Measurements from ENCODE around the gene KRT5.
"Not testable (repeated sequence)": the region's sequence is repeated elsewhere in the genome, so short reads cannot be mapped to it uniquely, and the experiment has no call there.

Gene KRT5

GRCh38 chr12:52494100-52494499 lies 26.1 kb downstream of the KRT5 start:
- no peak for DNase-seq (ENCODE audit: low read depth)

DNA sequence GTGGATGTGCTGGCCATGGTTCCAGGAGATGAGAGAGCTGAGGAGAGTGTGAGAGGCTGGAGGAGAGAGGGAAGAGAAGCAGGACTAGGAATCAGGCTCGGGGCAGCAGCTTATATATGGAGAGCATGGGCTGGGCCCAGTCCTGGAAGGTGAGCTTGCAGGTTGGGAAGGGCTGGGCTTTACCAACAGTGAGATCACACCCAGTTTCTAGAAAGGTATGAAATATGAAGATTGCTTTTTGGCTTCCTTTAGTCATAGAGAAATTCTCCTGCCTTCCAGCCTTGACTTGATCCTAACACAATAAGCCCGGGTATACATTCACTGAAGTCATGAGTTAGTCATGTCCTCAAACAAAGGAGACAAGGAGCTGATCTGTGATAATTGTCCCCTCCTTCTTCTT lies 27.0 kb downstream of the KRT5 start, which contains the start of gene KRT6A:
Gene KRT6A (minus strand): TSS at position 86 of the 400 bp plus-strand sequence. CDS start 69 bp downstream, at position 17.
- no peak for DNase-seq (ENCODE audit: low read depth)

- not testable (repeated sequence) for DNase-seq (ENCODE audit: low read depth)
Observed at GRCh38 chr12:52492405-52492804, 27.8 kb downstream of the KRT5 start.

DNA sequence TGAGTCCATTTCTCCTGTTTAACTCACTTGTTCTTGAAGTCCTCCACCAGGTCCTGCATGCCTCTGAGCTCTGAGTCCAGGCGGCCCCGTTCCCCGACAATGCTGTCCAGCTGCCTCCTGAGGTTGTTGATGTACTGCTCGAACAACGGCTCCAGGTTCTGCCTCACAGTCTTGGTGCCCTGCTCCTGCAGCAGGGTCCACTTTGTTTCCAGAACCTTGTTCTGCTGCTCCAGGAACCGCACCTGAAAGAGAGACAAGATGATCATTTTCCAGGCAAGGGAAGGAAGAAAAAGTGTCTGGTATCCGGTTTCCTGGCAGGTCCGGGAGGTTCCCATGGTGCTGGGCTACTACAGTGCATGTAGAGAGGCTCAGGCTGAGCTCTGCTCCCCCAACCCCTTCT lies 28.7 kb downstream of the KRT5 start:
- not testable (repeated sequence) for DNase-seq (ENCODE audit: low read depth)

GRCh38 chr12:52488736-52489135 lies 31.5 kb downstream of the KRT5 start:
- DNase-seq (ENCODE audit: low read depth): no peak

DNA sequence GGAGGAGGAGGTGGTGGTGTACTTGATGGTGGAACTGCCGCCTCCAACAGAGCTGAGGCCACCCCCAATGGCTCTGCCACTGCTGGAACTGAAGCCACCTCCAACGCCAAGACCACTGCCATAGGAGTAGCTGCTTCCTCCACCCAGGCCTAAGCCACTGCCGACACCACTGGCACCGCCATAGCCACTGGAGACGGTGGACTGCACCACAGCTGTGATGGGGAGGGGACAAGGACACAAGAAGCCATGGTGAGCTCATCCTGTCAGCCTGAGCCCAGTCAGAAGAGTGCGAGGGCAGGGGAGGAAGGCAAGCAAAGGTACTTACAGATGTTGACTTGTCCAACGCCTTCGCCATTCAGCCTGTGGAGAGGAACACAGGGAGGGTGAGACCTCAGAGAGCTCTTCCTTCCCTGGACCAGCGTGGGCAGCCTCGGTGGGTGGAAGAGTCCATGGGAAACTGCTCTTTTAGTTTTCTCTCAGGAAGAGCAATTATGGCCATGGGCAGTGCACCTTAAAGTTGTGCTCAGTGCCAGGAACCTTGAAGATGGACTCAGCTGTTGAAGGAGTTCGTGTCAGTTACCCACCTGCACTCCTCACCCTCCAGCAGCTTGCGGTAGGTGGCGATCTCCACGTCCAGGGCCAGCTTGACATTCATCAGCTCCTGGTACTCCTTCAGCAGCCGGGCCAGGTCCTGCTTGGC lies 32.3 kb downstream of the KRT5 start:
- not testable (repeated sequence) for DNase-seq (ENCODE audit: low read depth)

- no peak for DNase-seq (ENCODE audit: low read depth)
Observed at GRCh38 chr12:52487211-52487610, 33.0 kb downstream of the KRT5 start.

DNA sequence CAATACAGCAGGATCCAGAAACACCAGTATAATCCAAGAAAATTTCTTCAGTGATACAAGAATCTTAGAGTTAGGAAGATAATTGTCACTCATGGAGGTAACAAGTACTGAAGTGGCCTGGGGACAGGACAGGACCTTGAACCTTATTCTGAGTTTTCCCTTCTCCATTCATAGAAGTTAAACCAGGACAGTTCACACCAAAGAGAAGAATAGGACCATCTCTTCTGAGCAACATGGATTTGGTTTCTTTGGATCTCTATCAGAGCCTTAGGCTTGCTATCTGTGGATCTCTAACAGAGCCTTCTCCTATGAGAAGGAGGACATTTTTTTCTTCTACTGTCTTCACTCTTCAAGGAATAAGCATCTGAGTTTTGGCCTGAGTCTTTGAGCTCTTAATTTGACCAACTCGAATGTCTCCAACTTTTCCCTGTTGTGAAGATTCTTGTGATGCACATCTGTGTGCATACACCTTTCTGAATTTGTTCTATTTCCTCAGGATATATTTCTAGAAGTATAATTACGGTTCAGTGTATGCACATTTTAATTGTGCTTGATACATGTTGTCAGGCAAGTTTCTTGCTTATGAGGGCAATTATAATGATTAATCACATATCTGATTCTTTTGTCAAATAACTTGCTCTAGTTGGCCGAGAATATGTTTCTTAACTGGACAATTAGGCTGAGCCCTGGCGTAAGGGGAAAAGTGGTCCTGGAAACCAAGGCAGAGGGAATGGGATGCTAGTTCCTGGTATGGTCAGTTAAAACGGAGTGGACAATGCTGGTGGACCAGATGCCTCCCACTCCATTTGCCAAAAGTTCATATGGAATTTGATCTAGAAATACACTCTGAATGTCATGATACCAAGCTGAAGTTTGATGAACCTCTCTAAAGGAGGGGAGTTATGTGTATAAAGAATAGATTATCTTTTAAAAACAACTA lies 33.8 kb downstream of the KRT5 start:
- no peak for DNase-seq (ENCODE audit: low read depth)

- no peak for DNase-seq (ENCODE audit: low read depth)
Observed at GRCh38 chr12:52480073-52480472, 40.1 kb downstream of the KRT5 start.

DNA sequence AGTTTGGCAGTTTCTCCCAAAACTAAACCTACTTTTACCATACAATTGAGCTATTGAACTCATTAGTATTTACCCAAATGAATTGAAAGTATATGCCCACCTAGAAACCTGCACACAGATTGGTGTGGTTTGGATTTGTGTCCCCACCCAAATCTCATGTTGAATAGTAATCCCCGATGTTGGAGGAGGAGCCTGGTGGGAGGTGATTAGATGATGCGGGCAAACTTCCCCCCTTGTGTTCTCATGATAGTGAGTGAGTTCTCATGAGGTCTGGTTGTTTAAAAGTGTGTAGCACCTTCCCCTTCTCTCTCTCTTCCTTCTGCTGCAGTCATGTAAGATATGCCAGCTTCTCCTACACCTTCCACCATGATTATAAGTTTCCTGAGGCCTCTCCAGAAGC lies 42.5 kb downstream of the KRT5 start:
- DNase-seq (ENCODE audit: low read depth): no peak

GRCh38 chr12:52474212-52474611 lies 46.0 kb downstream of the KRT5 start:
- no peak for DNase-seq (ENCODE audit: low read depth)

- DNase-seq (ENCODE audit: low read depth): no peak
Observed at GRCh38 chr12:52473768-52474167, 46.4 kb downstream of the KRT5 start, which contains the start of gene KRT6C. Gene KRT6C, minus strand, starts transcription at chr12:52473805. Its CDS starts 68 bp downstream, at chr12:52473737.

- DNase-seq (ENCODE audit: low read depth): no peak
Observed at GRCh38 chr12:52469853-52470252, 50.3 kb downstream of the KRT5 start.

DNA sequence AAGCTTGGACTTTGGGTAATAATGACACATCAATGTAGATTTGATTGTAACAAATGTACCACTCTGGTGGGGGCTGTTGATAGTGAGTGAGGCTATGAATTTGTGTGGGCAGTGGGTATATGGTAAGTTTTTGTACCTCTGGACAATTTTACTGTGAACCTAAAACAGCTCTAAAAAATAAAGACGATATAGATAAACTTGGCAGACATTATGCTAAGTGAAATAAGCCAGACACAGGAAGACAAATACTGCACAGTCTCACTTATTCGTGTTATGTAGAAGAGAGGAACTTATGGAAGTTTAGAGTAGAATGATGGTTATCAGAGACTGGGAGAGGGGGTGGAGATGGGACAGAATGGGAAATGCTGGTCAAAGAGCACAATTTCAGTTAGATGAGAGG lies 55.3 kb downstream of the KRT5 start:
- DNase-seq (ENCODE audit: low read depth): no peak

Measured in stimulated activated CD8-positive, alpha-beta memory T cell treated with anti-CD3 and anti-CD28 coated beads, Interleukin-7, amount 100 ng/mL, for 24 hours (primary cell).